OCI-LY1 (cell line): ENCODE measurements around the gene COPS3.
"Not testable (repeated sequence)": the region's sequence is repeated elsewhere in the genome, so short reads cannot be mapped to it uniquely, and the experiment has no call there.

Experiments
- H2AFZ ChIP-seq: fragments of 200-600 bp; sonication (generic), shearing (Covaris generic); 2 replicates; pipeline ENCODE4 v1.6.0; 2014; ENCODE audit warnings: antibody characterized with exemption, mild to moderate bottlenecking, low read length
- H3F3A ChIP-seq: fragments of 200-600 bp; sonication (generic), shearing (Covaris generic); 2 replicates; pipeline ENCODE4 v1.6.0; 2014; ENCODE audit warnings: mild to moderate bottlenecking, antibody characterized with exemption, low read length, moderate library complexity; ENCODE audit not compliant: insufficient read depth
- H3K27ac ChIP-seq: fragments of 200-600 bp; sonication (generic); 2 replicates; pipeline ENCODE4 v1.5.1; 2014; ENCODE audit warnings: low read length, mixed run types, mild to moderate bottlenecking, low read depth; ENCODE audit not compliant: poor library complexity, severe bottlenecking
- H3K27me3 ChIP-seq: fragments of 200-600 bp; sonication (generic); 2 replicates; pipeline ENCODE4 v1.6.0; 2014; ENCODE audit warnings: antibody characterized with exemption, mild to moderate bottlenecking, low read length, moderate library complexity; ENCODE audit not compliant: insufficient read depth
- H3K36me3 ChIP-seq: fragments of 200-600 bp; sonication (generic); 2 replicates; pipeline ENCODE4 v1.6.1; 2014; ENCODE audit warnings: mild to moderate bottlenecking, antibody characterized with exemption, low read length, moderate library complexity, mixed read lengths; ENCODE audit not compliant: insufficient read depth
- H3K4me1 ChIP-seq: fragments of 200-600 bp; sonication (generic); 2 replicates; pipeline ENCODE4 v1.5.1; 2014; ENCODE audit warnings: mild to moderate bottlenecking, low read length, moderate library complexity; ENCODE audit not compliant: insufficient read depth, severe bottlenecking
- H3K4me2 ChIP-seq: fragments of 200-600 bp; sonication (generic), shearing (Covaris generic); 2 replicates; pipeline ENCODE4 v1.6.1; 2014; ENCODE audit warnings: low read length
- H3K4me3 ChIP-seq: fragments of 200-600 bp; sonication (generic); 2 replicates; pipeline ENCODE4 v1.5.1; 2014; ENCODE audit warnings: low read length, low read depth, mild to moderate bottlenecking, mixed read lengths; ENCODE audit not compliant: poor library complexity, severe bottlenecking
- H3K79me2 ChIP-seq: fragments of 200-600 bp; shearing (Covaris generic); 2 replicates; pipeline ENCODE4 v1.6.1; 2016; ENCODE audit warnings: mixed run types, low read length, mixed read lengths; ENCODE audit not compliant: insufficient read depth
- H3K9ac ChIP-seq: fragments of 200-600 bp; sonication (generic), shearing (Covaris generic); 2 replicates; pipeline ENCODE4 v1.6.1; 2014; ENCODE audit warnings: mild to moderate bottlenecking, low read length, mixed read lengths
- H3K9me2 ChIP-seq: fragments of 200-600 bp; sonication (generic), shearing (Covaris generic); 2 replicates; pipeline ENCODE4 v1.6.1; 2014; ENCODE audit warnings: low read depth, mild to moderate bottlenecking, low read length, mixed read lengths
- H3K9me3 ChIP-seq: fragments of 200-600 bp; shearing (Covaris generic); 2 replicates; pipeline ENCODE4 v1.6.1; 2014; ENCODE audit warnings: low read length, mixed read lengths
- H4K20me1 ChIP-seq: fragments of 200-600 bp; sonication (generic), shearing (Covaris generic); 2 replicates; pipeline ENCODE4 v1.6.0; 2016; ENCODE audit warnings: mild to moderate bottlenecking, low read length; ENCODE audit not compliant: insufficient read depth
- CTCF ChIP-seq: fragments of 200-600 bp; sonication (generic), shearing (Covaris generic); IDR thresholded peaks from 2 replicates; pipeline ENCODE4 v1.5.1; 2017; ENCODE audit warnings: mild to moderate bottlenecking, antibody characterized with exemption, low read length, moderate library complexity, mixed read lengths
- EZH2 ChIP-seq: fragments of 200-600 bp; sonication (generic), shearing (Covaris generic); IDR thresholded peaks from 2 replicates; pipeline ENCODE4 v1.8.0; 2017; ENCODE audit warnings: borderline replicate concordance, mixed run types, mild to moderate bottlenecking, antibody characterized with exemption, low read length, moderate library complexity, mixed read lengths

The COPS3 gene

DNA sequence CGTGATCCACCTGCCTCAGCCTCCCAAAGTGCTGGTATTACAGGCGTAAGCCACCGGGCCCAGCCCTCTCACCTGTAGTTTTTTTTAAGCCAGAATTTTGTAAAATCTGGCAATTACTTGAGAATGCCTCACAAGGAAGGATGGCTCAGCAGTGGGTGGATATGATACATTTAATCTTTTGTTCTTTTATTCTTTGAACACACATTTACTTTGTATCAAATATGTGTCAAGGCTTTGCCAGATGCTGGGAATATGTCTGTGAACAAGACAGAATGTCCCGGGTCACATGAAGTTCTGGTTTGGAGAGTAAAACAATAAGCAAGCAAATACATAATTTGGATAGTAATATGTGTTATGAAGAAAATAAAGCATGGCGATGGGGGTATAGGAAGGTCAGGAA, 4.9 kb upstream of the COPS3 start:
- H4K20me1 ChIP-seq = no peaks in the 10 kb centered on the region
- H3K4me2 ChIP-seq = no peak overlapping the region
- no peaks in the 10 kb centered on the region for H3K9me3 ChIP-seq
- H3K4me3 ChIP-seq = no peak overlapping the region
- no peak overlapping the region for H2AFZ ChIP-seq
- no peaks in the 10 kb centered on the region for H3K79me2 ChIP-seq
- no peaks in the 10 kb centered on the region for H3K36me3 ChIP-seq
- peaks cover 31% of the 10 kb centered on the region for H3K4me1 ChIP-seq
- H3K27me3 ChIP-seq = no peaks in the 10 kb centered on the region
- TF ChIP-seq EZH2 = no peak
- no peak for TF ChIP-seq CTCF
- H3K9me2 ChIP-seq = no peaks in the 10 kb centered on the region
- no peak overlapping the region for H3K27ac ChIP-seq
- H3K9ac ChIP-seq = no peak overlapping the region
- peaks cover 5% of the 10 kb centered on the region; the same call in 1 of the 2 replicates for H3F3A ChIP-seq

GRCh38 chr17:17279316-17279715, 1.7 kb downstream of the COPS3 start:
- Histone ChIP-seq H3K9me3 (no peaks in the 10 kb centered on the region), H4K20me1 (no peaks in the 10 kb centered on the region; the same call in 1 of the 2 replicates), H3K79me2 (peaks cover 55% of the 10 kb centered on the region), H3F3A (peaks cover 5% of the 10 kb centered on the region; the same call in 1 of the 2 replicates), H3K4me3 (peak overlapping the region; percentile 86), H3K9ac (peak overlapping the region; percentile 94), H3K4me1 (peaks cover 43% of the 10 kb centered on the region), H2AFZ (no peak overlapping the region), H3K27me3 (no peaks in the 10 kb centered on the region), H3K36me3 (peaks cover 45% of the 10 kb centered on the region), H3K27ac (peak overlapping the region; percentile 25), H3K9me2 (no peaks in the 10 kb centered on the region), H3K4me2 (peak overlapping the region; percentile 100)
- TF ChIP-seq EZH2 (no peak), CTCF (no peak)

GRCh38 chr17:17277431-17277830, 3.6 kb downstream of the COPS3 start:
- not testable (repeated sequence) for H3K4me2 ChIP-seq, H3K27ac ChIP-seq, H3K9me2 ChIP-seq, H3K9me3 ChIP-seq, H2AFZ ChIP-seq, H4K20me1 ChIP-seq, H3K4me3 ChIP-seq, H3K9ac ChIP-seq, H3F3A ChIP-seq, H3K27me3 ChIP-seq
- Histone ChIP-seq H3K36me3 (peaks cover 63% of the 10 kb centered on the region), H3K79me2 (peaks cover 55% of the 10 kb centered on the region), H3K4me1 (peaks cover 30% of the 10 kb centered on the region)

DNA sequence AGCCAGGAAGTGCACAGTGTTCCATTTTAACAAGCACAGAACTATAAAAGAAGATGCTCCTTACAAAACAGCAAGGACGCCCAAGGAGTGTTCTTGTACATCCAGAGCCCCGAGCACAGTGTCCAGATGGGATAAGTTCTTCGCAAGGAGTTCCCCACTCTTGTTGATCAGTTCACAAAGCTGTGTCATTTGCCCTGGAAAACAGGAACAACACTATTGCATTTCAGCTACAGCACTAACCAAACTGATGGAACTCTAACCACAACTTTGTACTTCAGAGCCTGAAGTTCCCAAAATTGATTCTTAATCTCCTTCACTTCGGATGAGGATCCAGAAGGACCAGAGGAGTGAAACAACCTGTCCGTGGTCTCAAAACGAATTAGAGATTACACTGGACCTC, 5.1 kb downstream of the COPS3 start:
- H3K9ac ChIP-seq = no peak overlapping the region
- H3K9me2 ChIP-seq = no peaks in the 10 kb centered on the region
- H3K9me3 ChIP-seq = no peaks in the 10 kb centered on the region
- no peaks in the 10 kb centered on the region for H3K27me3 ChIP-seq
- H2AFZ ChIP-seq = no peak overlapping the region
- no peak overlapping the region for H3K4me3 ChIP-seq
- no peak for TF ChIP-seq CTCF
- no peak for TF ChIP-seq EZH2
- H3K4me2 ChIP-seq = no peak overlapping the region
- peaks cover 19% of the 10 kb centered on the region for H3K4me1 ChIP-seq
- H3F3A ChIP-seq = no peaks in the 10 kb centered on the region
- H3K27ac ChIP-seq = no peak overlapping the region
- peaks cover 55% of the 10 kb centered on the region for H3K79me2 ChIP-seq
- H3K36me3 ChIP-seq = peaks cover 73% of the 10 kb centered on the region
- no peaks in the 10 kb centered on the region; the same call in 1 of the 2 replicates for H4K20me1 ChIP-seq
